ENCODE measurements around the gene WTIP. TPM values are rescaled to one million over a fixed set of nuclear protein-coding genes. Genes with fewer than 3 reads are reported as not detected.
"Not testable (repeated sequence)": the region's sequence is repeated elsewhere in the genome, so short reads cannot be mapped to it uniquely, and the experiment has no call there.

Gene WTIP
- total RNA-seq, 2 donors from 2014 or later: 3.0 to 8.3 TPM

DNA sequence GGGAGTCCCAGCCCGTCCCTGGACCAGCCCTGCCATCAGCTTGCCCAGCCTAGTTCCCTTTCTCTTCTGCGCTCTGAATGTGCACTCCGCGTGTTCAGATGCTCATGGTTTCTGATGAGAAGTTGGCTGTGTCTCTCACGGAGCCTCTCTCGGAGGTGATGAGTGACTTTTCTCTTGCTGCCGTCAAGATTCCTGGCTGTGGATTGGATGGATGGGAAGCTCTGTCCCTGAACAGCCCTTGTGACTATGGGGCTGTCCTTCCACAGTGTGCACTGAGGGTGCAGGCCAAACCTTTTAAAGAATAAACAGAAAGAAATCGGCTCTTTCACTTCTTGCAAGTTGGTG, 24.4 kb downstream of the WTIP start:
- H3K4me3 ChIP-seq: no peak overlapping the region
- DNase-seq: no peak
- H3K27me3 ChIP-seq: no peaks in the 10 kb centered on the region
- peaks cover 0 to 5% (median 0%) of the 10 kb centered on the region in 3 donors for H3K9me3 ChIP-seq
- no peak for ATAC-seq
- intact Hi-C loops (cut with DNase I): no loop called here
- H3K27ac ChIP-seq: no peak overlapping the region
- WGBS, 2 donors: 77 to 82% methylated on average over 8 of the region's 8 CpGs
- H3K36me3 ChIP-seq (replicated peaks in 1 of 2; ENCODE audit: insufficient read depth in 1 of 2, low read depth in 2 of 2): no peaks in the 10 kb centered on the region
- no peak for TF ChIP-seq POLR2A (IDR thresholded peaks at IDR 0.05)
- TF ChIP-seq, protein P1, sequence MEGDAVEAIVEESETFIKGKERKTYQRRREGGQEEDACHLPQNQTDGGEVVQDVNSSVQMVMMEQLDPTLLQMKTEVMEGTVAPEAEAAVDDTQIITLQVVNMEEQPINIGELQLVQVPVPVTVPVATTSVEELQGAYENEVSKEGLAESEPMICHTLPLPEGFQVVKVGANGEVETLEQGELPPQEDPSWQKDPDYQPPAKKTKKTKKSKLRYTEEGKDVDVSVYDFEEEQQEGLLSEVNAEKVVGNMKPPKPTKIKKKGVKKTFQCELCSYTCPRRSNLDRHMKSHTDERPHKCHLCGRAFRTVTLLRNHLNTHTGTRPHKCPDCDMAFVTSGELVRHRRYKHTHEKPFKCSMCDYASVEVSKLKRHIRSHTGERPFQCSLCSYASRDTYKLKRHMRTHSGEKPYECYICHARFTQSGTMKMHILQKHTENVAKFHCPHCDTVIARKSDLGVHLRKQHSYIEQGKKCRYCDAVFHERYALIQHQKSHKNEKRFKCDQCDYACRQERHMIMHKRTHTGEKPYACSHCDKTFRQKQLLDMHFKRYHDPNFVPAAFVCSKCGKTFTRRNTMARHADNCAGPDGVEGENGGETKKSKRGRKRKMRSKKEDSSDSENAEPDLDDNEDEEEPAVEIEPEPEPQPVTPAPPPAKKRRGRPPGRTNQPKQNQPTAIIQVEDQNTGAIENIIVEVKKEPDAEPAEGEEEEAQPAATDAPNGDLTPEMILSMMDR (IDR thresholded peaks at IDR 0.05): no peak
- H3K4me1 ChIP-seq: peaks cover 4% of the 10 kb centered on the region

DNA sequence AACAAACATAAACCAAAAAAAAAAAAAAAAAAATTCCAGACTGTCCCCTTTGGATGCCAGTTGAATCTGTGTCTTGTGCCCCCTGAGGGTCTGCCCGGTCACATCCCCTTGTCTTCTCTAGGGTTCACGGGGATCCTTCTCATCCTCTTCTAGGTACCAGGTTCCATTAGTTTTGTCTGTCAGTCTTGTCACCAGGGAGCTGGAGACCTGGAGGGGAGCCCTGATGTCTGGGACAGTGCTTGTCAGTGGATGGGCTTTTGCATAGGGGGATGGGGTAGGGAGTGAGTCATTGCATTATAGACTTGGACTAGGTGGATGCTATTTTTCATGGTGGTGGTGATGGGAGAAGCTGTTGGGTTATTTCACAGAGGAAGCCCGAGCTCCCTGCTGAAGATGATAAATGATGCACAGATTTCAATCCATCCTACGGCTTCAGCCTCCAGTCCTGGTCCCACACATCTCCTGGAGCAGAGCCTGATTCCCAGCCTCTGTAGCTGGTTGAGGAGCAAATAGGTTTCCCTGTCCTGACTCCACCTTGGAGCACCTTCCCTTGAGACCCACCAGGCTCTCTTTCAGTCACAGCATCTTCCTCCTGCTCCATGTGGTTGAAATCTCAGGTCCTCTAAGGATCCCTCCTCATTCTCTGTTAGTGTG, 26.0 kb downstream of the WTIP start:
- DNase-seq (no peak), ATAC-seq (no peak)
- no peak overlapping the region for H3K27ac ChIP-seq
- intact Hi-C loops (cut with DNase I): no loop called here
- no peak overlapping the region for H3K4me3 ChIP-seq
- H3K4me1 ChIP-seq: no peaks in the 10 kb centered on the region
- peaks cover 0 to 11% (median 0%) of the 10 kb centered on the region in 3 donors for H3K9me3 ChIP-seq
- WGBS, 2 donors: 82 to 88% methylated on average over 4 of the region's 4 CpGs
- no peaks in the 10 kb centered on the region for H3K27me3 ChIP-seq
- no peak for TF ChIP-seq POLR2A (IDR thresholded peaks at IDR 0.05)
- TF ChIP-seq, protein P1 (IDR thresholded peaks at IDR 0.05): no peak
- H3K36me3 ChIP-seq (replicated peaks in 1 of 2; ENCODE audit: insufficient read depth in 1 of 2, low read depth in 2 of 2): no peaks in the 10 kb centered on the region

GRCh38 chr19:34508540-34508939, 27.0 kb downstream of the WTIP start:
- WGBS, 2 donors: 71 to 73% methylated on average over 9 of the region's 9 CpGs
- Histone ChIP-seq H3K4me1 (no peaks in the 10 kb centered on the region), H3K4me3 (no peak overlapping the region), H3K36me3 (replicated peaks in 1 of 2; ENCODE audit: insufficient read depth in 1 of 2, low read depth in 2 of 2) (no peaks in the 10 kb centered on the region), H3K9me3 (peaks cover 0 to 11% (median 0%) of the 10 kb centered on the region in 3 donors), H3K27me3 (no peaks in the 10 kb centered on the region), H3K27ac (no peak overlapping the region)
- DNase-seq: no peak
- ATAC-seq: no peak
- TF ChIP-seq, protein P1 (IDR thresholded peaks at IDR 0.05): no peak
- no peak for TF ChIP-seq POLR2A (IDR thresholded peaks at IDR 0.05)
- intact Hi-C loops (cut with DNase I): no loop called here

- H3K4me3 ChIP-seq; H3K4me1 ChIP-seq; H3K27me3 ChIP-seq; H3K27ac ChIP-seq; ATAC-seq; H3K36me3 ChIP-seq (replicated peaks in 1 of 2; ENCODE audit: insufficient read depth in 1 of 2, low read depth in 2 of 2); intact Hi-C loops (cut with DNase I); DNase-seq: not testable (repeated sequence)
- peaks cover 0 to 11% (median 0%) of the 10 kb centered on the region in 3 donors for H3K9me3 ChIP-seq
- 77 to 86% methylated on average over 5 of the region's 5 CpGs for whole genome bisulfite sequencing, 2 donors
These were observed 29.3 kb downstream of the WTIP start for GRCh38 chr19:34510904-34511303.

- H3K36me3 ChIP-seq (replicated peaks in 1 of 2; ENCODE audit: insufficient read depth in 1 of 2, low read depth in 2 of 2): no peaks in the 10 kb centered on the region
- peaks cover 0 to 11% (median 0%) of the 10 kb centered on the region in 3 donors for H3K9me3 ChIP-seq
- TF ChIP-seq, protein P1 (IDR thresholded peaks at IDR 0.05): no peak
- no peak for TF ChIP-seq POLR2A (IDR thresholded peaks at IDR 0.05)
- H3K27me3 ChIP-seq: no peaks in the 10 kb centered on the region
- no peaks in the 10 kb centered on the region for H3K4me1 ChIP-seq
- intact Hi-C loops (cut with DNase I): no loop called here
- ATAC-seq (no peak), DNase-seq (no peak)
- no peak overlapping the region for H3K4me3 ChIP-seq
- H3K27ac ChIP-seq: no peak overlapping the region
- 73 to 78% methylated on average over 4 to 17 of the region's 17 CpGs for WGBS, 2 donors
These were observed 30.8 kb downstream of the WTIP start for GRCh38 chr19:34512254-34512822.

All from body of pancreas (tissue), 4 donors.